Body of pancreas (tissue), 4 donors: ENCODE results near the gene LARP4B. TPM values are rescaled to one million over a fixed set of nuclear protein-coding genes. Genes with fewer than 3 reads are reported as not detected.

Experiments used
- ATAC-seq: fragments of 150-250 bp; one replicate; pipeline ENCODE4 v1.9.1; 2016
- DNase-seq, 4 donors: peaks; one replicate each; pipeline ENCODE4 v3.0.0-alpha.2; 2019
- H3K27ac ChIP-seq, 4 donors: fragments of 200-600 bp; sonication (generic); 1 replicate in 3 of 4; 2 replicates in 1 of 4; pipeline versions ENCODE4 v1.5.1 to v1.6.1; 2016 to 2019; ENCODE audit warnings: mild to moderate bottlenecking in 1 of 4, mixed read lengths in 1 of 4, moderate library complexity in 1 of 4
- H3K27me3 ChIP-seq, 2 donors: fragments of 200-600 bp; sonication (generic); one replicate each; pipeline ENCODE4 v1.6.0; 2016; ENCODE audit warnings: mild to moderate bottlenecking in 1 of 2
- H3K36me3 ChIP-seq, 2 donors: fragments of 200-600 bp; sonication (generic); replicated peaks in 1 of 2; 2 replicates each; pipeline ENCODE4 v1.5.1; 2016; ENCODE audit warnings: low read depth in 2 of 2; ENCODE audit not compliant: insufficient read depth in 1 of 2
- H3K4me1 ChIP-seq: fragments of 200-600 bp; sonication (generic); one replicate; pipeline ENCODE4 v1.6.0; 2016
- H3K4me3 ChIP-seq, 2 donors: fragments of 200-600 bp; sonication (generic); 1 replicate in 1 of 2; 2 replicates in 1 of 2; pipeline ENCODE4 v1.5.1; 2016 to 2019
- H3K9me3 ChIP-seq, 3 donors: fragments of 200-600 bp; sonication (generic); 1 replicate in 2 of 3; 2 replicates in 1 of 3; pipeline ENCODE4 v1.5.1; 2016
- POLR2A ChIP-seq, 3 donors: fragments of 450-650 bp; IDR thresholded peaks; one replicate each; pipeline ENCODE4 v1.6.1; 2016; ENCODE audit warnings: antibody characterized with exemption in 3 of 3, mild to moderate bottlenecking in 2 of 3
- WGBS, 2 donors: methylation state at CpG; one replicate each; pipeline ENCODE4 v1.1.5; 2017; 5-methylcytosine and 5-hydroxymethylcytosine counted together
- intact Hi-C: fragments of 100-400 bp; cut with DNase I; formaldehyde crosslinking; loops from one replicate; pipeline ENCODE4 v1.15.1; 2023
- total RNA-seq, 2 donors: library from RNA; depleted of rRNA; stranded (reverse); fragments of >200 nt; gene quantifications; one replicate each; pipeline ENCODE4 v1.1.0, GENCODE V29; 2016
- TF ChIP-seq, protein P1 (sequence below), 7 experiments: fragments of 450-650 bp in 4 of 7; fragments of 200-600 bp in 3 of 7; sonication (generic) in 3 of 7; IDR thresholded peaks; one replicate each; pipeline ENCODE4 v1.5.1; 2016 to 2019; ENCODE audit warnings: antibody characterized with exemption in 7 of 7

LARP4B gene
- total RNA-seq, 2 donors from 2014 or later: 41.0 to 61.6 TPM

DNA sequence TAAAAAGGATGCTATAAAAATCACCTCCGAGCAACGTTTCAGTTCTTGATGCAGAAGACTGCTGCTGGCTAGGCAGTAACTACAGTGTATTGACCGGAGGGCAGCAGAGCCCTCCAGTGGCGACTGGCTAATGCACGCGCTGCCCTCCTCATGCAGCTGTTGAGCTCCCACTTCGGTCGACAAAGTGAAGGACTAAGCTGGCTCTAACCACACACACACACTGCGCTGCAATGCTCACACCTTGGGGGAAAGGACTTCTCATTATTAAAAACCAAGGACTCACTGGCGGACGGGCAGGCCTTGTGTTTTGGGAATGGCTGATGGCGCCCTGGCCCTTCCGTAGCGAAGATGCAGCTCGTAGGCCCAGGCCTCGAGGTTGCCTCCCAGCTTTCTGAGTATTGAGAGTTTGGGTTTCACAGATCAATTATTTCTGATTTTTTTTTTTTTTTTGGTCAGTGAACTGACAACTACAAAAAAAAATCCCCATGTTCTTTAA, 121.1 kb downstream of the LARP4B start:
- H3K9me3 ChIP-seq: no peaks in the 10 kb centered on the region
- 78 to 81% methylated on average over 16 of the region's 16 CpGs for WGBS, 2 donors
- H3K36me3 ChIP-seq: peaks cover 8 to 34% of the 10 kb centered on the region in 2 donors
- TF ChIP-seq POLR2A (IDR thresholded peaks at IDR 0.05): no peak
- TF ChIP-seq, protein P1, sequence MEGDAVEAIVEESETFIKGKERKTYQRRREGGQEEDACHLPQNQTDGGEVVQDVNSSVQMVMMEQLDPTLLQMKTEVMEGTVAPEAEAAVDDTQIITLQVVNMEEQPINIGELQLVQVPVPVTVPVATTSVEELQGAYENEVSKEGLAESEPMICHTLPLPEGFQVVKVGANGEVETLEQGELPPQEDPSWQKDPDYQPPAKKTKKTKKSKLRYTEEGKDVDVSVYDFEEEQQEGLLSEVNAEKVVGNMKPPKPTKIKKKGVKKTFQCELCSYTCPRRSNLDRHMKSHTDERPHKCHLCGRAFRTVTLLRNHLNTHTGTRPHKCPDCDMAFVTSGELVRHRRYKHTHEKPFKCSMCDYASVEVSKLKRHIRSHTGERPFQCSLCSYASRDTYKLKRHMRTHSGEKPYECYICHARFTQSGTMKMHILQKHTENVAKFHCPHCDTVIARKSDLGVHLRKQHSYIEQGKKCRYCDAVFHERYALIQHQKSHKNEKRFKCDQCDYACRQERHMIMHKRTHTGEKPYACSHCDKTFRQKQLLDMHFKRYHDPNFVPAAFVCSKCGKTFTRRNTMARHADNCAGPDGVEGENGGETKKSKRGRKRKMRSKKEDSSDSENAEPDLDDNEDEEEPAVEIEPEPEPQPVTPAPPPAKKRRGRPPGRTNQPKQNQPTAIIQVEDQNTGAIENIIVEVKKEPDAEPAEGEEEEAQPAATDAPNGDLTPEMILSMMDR (IDR thresholded peaks at IDR 0.05): peak in 5 of 7 experiments; percentile 12 to 35 (median 25)
- H3K27me3 ChIP-seq: no peaks in the 10 kb centered on the region
- H3K4me3 ChIP-seq: no peak overlapping the region
- DNase-seq: no peak
- no peaks in the 10 kb centered on the region for H3K4me1 ChIP-seq
- peak; percentile 40 for ATAC-seq
- intact Hi-C loops: no loop called here
- H3K27ac ChIP-seq: no peak overlapping the region

DNA sequence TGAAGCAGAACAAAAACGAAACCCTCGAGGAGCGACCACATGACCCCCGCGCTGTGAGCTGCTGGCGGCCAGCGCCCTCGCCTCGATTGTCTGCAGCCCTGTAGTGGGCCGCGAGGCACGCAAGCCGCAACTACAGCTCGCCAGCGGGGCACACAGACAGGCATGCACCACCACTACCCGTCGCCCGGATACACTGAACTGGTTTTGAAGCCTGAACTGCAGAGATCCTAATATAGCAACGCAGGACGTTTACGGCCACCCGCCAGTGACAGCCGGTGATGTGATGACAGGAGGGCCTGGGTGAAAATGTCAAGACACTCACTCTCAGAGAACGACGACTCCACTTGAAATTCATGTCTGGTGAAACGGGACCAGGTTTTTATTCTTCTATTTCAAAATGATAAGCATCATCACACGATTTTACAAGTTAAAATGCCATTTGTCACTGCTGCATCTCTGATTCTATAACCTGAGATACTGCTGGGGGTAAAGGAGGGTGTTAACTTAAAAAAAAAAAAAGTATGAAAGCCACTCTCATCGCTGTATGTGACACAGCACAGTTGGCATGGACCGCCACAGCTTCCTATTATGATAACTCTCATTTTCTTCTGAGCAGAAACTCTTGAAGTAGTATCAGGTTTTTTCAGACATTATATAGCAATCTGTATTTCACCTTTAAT, 121.7 kb downstream of the LARP4B start:
- WGBS, 2 donors: 93 to 94% methylated on average over 25 to 29 of the region's 29 CpGs
- Histone ChIP-seq H3K27me3 (no peaks in the 10 kb centered on the region), H3K4me1 (no peaks in the 10 kb centered on the region), H3K27ac (no peak overlapping the region), H3K36me3 (peaks cover 6 to 34% of the 10 kb centered on the region in 2 donors), H3K4me3 (no peak overlapping the region), H3K9me3 (no peaks in the 10 kb centered on the region)
- TF ChIP-seq, protein P1 (IDR thresholded peaks at IDR 0.05): no peak
- no peak for TF ChIP-seq POLR2A (IDR thresholded peaks at IDR 0.05)
- ATAC-seq: no peak
- no peak for DNase-seq
- intact Hi-C loops: no loop called here

DNA sequence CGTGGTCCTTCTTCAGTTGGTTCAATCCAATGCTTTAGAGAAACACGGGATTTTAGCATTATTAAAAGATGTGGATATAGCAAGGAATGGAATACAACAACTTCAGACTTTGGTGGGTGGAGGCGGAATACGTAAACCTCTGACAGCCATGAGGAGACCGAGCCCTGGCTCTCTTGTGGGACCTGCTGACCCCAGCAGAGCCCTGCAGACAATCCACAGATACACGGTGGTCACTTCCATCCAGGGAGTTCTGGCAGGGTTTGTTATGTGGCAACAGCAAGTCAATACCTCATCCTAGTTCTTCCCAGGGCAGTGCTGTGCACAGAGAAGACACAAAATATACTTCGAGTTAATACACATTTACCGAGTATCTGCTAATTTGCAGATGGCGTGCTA, 123.5 kb downstream of the LARP4B start:
- DNase-seq (no peak), ATAC-seq (no peak)
- H3K4me3 ChIP-seq: no peak overlapping the region
- WGBS, 2 donors: 92 to 93% methylated on average over 9 of the region's 9 CpGs
- H3K36me3 ChIP-seq: peaks cover 0 to 22% of the 10 kb centered on the region in 2 donors
- H3K9me3 ChIP-seq: no peaks in the 10 kb centered on the region
- no peaks in the 10 kb centered on the region for H3K27me3 ChIP-seq
- no peaks in the 10 kb centered on the region for H3K4me1 ChIP-seq
- TF ChIP-seq, protein P1 (IDR thresholded peaks at IDR 0.05): no peak
- TF ChIP-seq POLR2A (IDR thresholded peaks at IDR 0.05): no peak
- intact Hi-C loops: no loop called here
- no peak overlapping the region for H3K27ac ChIP-seq

DNA sequence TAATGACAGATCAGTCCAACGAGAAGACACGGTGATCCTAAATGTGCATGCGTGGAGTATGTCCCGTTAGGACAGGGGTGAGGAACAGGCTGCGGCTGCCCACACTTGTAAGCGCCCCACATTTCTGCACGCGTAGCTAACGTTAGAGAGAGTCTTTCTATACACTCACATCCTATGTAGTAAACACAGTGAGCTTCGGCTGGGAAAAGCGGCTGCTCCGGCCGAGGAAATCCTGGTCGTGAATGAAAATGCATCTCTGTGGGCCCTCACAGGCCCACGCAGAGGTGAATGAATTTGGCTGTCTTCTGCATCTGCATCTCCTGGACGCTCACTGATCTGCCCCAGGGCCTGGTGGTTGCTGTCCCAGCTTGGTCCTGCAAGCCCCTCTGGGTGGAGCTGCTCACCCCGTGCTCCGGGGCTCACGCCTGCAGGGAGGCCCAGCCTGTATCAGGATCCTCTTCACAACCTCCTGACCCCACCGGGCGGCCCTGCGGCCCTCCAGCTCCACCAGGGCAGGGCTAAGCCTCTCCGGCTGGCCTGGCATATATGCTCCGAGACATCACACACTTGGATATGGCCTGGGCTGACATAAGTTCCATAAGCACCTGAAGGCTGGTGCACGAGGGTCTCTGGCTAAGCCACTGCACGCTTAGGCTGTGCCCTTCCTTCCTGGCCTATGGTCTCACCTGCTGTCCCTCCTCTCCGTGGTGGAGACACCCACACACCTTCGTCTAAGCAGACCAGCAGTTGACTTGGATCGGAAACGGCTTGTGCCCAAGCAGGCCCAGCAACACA, 124.1 kb downstream of the LARP4B start:
- Histone ChIP-seq H3K9me3 (no peaks in the 10 kb centered on the region), H3K4me3 (no peak overlapping the region), H3K4me1 (no peaks in the 10 kb centered on the region), H3K36me3 (peaks cover 0 to 19% of the 10 kb centered on the region in 2 donors), H3K27ac (no peak overlapping the region), H3K27me3 (no peaks in the 10 kb centered on the region)
- intact Hi-C loops: no loop called here
- DNase-seq (no peak), ATAC-seq (no peak)
- TF ChIP-seq, protein P1 (IDR thresholded peaks at IDR 0.05): no peak
- no peak for TF ChIP-seq POLR2A (IDR thresholded peaks at IDR 0.05)
- 92 to 93% methylated on average over 19 to 30 of the region's 30 CpGs for WGBS, 2 donors
